WTC11 (cell line): ENCODE results near the gene PAEP.

Source experiments
- CTCF ChIP-seq: fragments of 200-600 bp; IDR thresholded peaks from 2 replicates; pipeline ENCODE4 v1.8.0; 2022; ENCODE audit warnings: antibody characterized with exemption
- USF2 ChIP-seq: sonication (generic); formaldehyde crosslinking; IDR thresholded peaks from 2 replicates; pipeline ENCODE4 v1.8.1; 2023; ENCODE audit warnings: mild to moderate bottlenecking, missing genetic modification reagents, moderate library complexity
- ZNF512 ChIP-seq: sonication (generic); formaldehyde crosslinking; IDR thresholded peaks from 2 replicates; pipeline ENCODE4 v1.8.1; 2022; ENCODE audit warnings: missing genetic modification reagents, borderline replicate concordance

GRCh38 chr9:135612437-135612836 is 50.9 kb downstream of the PAEP start:
- TF ChIP-seq CTCF, result no peak
- TF ChIP-seq USF2, result no peak
- no peak for TF ChIP-seq ZNF512 (CRISPR knock-in tag)
